HEK293T (cell line): Measurements from ENCODE around the gene IGFL1.
A peak's percentile ranks its signal among the peaks of the same experiment; 100 is the strongest.
"Not testable (repeated sequence)": the region's sequence is repeated elsewhere in the genome, so short reads cannot be mapped to it uniquely, and the experiment has no call there.

ENCODE experiments used
- CTCF ChIA-PET: fragments of 350-600 bp; formaldehyde crosslinking; extraction: SDS; loops from one replicate; lab custom pipeline; 2021; ENCODE audit warnings: antibody characterized with exemption, inconsistent platforms; lab: Yijun Ruan, JAX
- POLR2A ChIA-PET: fragments of 350-600 bp; formaldehyde crosslinking; extraction: SDS; loops from one replicate; lab custom pipeline; 2020; ENCODE audit warnings: antibody characterized with exemption, inconsistent platforms; lab: Yijun Ruan, JAX
- DNase-seq: peaks from one replicate; pipeline ENCODE4 v3.0.0; 2012; ENCODE audit warnings: mixed read lengths; ENCODE audit errors: extremely low spot score
- ARNT ChIP-seq: fragments of 450-650 bp; IDR thresholded peaks from 2 replicates; pipeline ENCODE4 v1.6.1; 2017; ENCODE audit warnings: mild to moderate bottlenecking
- BHLHE40 ChIP-seq: fragments of 450-650 bp; IDR thresholded peaks from 2 replicates; pipeline ENCODE4 v1.6.1; 2016; ENCODE audit warnings: mild to moderate bottlenecking, moderate library complexity, borderline replicate concordance
- CTBP1 ChIP-seq: fragments of 450-650 bp; IDR thresholded peaks from 2 replicates; pipeline ENCODE4 v1.6.1; 2016; ENCODE audit warnings: borderline replicate concordance
- ELF4 ChIP-seq: fragments of 450-650 bp; IDR thresholded peaks from 2 replicates; pipeline ENCODE4 v1.6.1; 2017; ENCODE audit warnings: antibody characterized with exemption
- FOXA1 ChIP-seq: fragments of 450-650 bp; IDR thresholded peaks from 2 replicates; pipeline ENCODE4 v1.6.1; 2016; ENCODE audit warnings: mild to moderate bottlenecking
- FOXK2 ChIP-seq: fragments of 450-650 bp; IDR thresholded peaks from 2 replicates; pipeline ENCODE4 v1.6.1; 2016; ENCODE audit warnings: mild to moderate bottlenecking
- FOXM1 ChIP-seq: fragments of 450-650 bp; IDR thresholded peaks from 2 replicates; pipeline ENCODE4 v1.6.1; 2017; ENCODE audit warnings: mild to moderate bottlenecking, borderline replicate concordance
- HDGF ChIP-seq: fragments of 450-650 bp; IDR thresholded peaks from 2 replicates; pipeline ENCODE4 v1.6.1; 2017; ENCODE audit warnings: antibody characterized with exemption, borderline replicate concordance
- L3MBTL2 ChIP-seq: fragments of 450-650 bp; conservative IDR thresholded peaks from 2 replicates; pipeline ENCODE4 v1.6.1; 2016; ENCODE audit warnings: mild to moderate bottlenecking
- LEF1 ChIP-seq: fragments of 450-650 bp; IDR thresholded peaks from 2 replicates; pipeline ENCODE4 v1.6.1; 2017; ENCODE audit warnings: mild to moderate bottlenecking, borderline replicate concordance
- NFRKB ChIP-seq: fragments of 450-650 bp; IDR thresholded peaks from 2 replicates; pipeline ENCODE4 v1.6.1; 2016; ENCODE audit warnings: mild to moderate bottlenecking, moderate library complexity
- PKNOX1 ChIP-seq: fragments of 450-650 bp; IDR thresholded peaks from 2 replicates; pipeline ENCODE4 v1.6.1; 2016
- SP1 ChIP-seq: fragments of 450-650 bp; IDR thresholded peaks from 2 replicates; pipeline ENCODE4 v1.6.1; 2017
- SUZ12 ChIP-seq: fragments of 450-650 bp; IDR thresholded peaks from 2 replicates; pipeline ENCODE4 v1.6.1; 2016; ENCODE audit warnings: mild to moderate bottlenecking
- TARDBP ChIP-seq: fragments of 450-650 bp; IDR thresholded peaks from 2 replicates; pipeline ENCODE4 v1.6.1; 2016
- ZNF384 ChIP-seq: fragments of 450-650 bp; IDR thresholded peaks from 2 replicates; pipeline ENCODE4 v1.6.1; 2016

The IGFL1 gene

GRCh38 chr19:46251416-46251815, 21.9 kb downstream of the IGFL1 start:
- DNase-seq, result no peak
- TF ChIP-seq NFRKB (no peak), HDGF (no peak), BHLHE40 (no peak), FOXM1 (no peak), LEF1 (no peak), ZNF384 (no peak), SP1 (no peak), CTBP1 (no peak), FOXA1 (no peak), ARNT (no peak), PKNOX1 (no peak), SUZ12 (no peak), TARDBP (no peak), L3MBTL2 (no peak), ELF4 (no peak), FOXK2 (no peak)
- POLR2A ChIA-PET, result no interaction called here
- CTCF ChIA-PET, result no interaction called here

DNA sequence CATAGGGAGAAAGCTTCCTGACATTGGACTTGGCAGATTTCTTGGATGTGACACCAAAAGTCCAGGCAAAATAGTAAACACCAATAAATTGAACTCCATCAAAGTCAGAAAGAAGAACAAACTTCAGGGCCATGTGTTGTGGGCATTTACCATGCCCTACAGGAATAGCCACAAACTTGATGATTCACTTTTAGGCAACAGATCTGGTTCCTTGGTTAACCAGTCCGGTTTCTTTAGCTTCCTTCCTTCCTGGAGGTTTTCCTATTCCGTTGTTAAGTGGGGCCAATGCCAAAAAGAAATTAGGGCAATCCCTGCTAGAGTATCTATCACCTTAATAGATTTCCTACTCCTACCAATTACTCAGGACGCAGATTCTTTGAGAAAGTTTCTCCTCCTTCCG, 25.2 kb downstream of the IGFL1 start:
- CTCF ChIA-PET, result no interaction called here
- no peak for TF ChIP-seq FOXK2
- TF ChIP-seq SUZ12, result no peak
- no peak for TF ChIP-seq BHLHE40
- TF ChIP-seq FOXM1, result no peak
- TF ChIP-seq NFRKB, result no peak
- no peak for TF ChIP-seq ARNT
- TF ChIP-seq FOXA1, result no peak
- TF ChIP-seq SP1, result no peak
- TF ChIP-seq L3MBTL2, result no peak
- no peak for TF ChIP-seq CTBP1
- no peak for TF ChIP-seq PKNOX1
- no peak for TF ChIP-seq TARDBP
- no peak for TF ChIP-seq LEF1
- no peak for TF ChIP-seq ZNF384
- POLR2A ChIA-PET, result no interaction called here
- no peak for DNase-seq

GRCh38 chr19:46256855-46257254, 27.3 kb downstream of the IGFL1 start:
- POLR2A ChIA-PET, result no interaction called here
- no peak for TF ChIP-seq HDGF
- TF ChIP-seq ELF4, result no peak
- no peak for TF ChIP-seq L3MBTL2
- no peak for TF ChIP-seq SP1
- TF ChIP-seq SUZ12, result no peak
- TF ChIP-seq FOXA1, result no peak
- TF ChIP-seq PKNOX1, result no peak
- no peak for TF ChIP-seq CTBP1
- TF ChIP-seq LEF1, result no peak
- no peak for TF ChIP-seq TARDBP
- CTCF ChIA-PET, result no interaction called here
- no peak for DNase-seq

DNA sequence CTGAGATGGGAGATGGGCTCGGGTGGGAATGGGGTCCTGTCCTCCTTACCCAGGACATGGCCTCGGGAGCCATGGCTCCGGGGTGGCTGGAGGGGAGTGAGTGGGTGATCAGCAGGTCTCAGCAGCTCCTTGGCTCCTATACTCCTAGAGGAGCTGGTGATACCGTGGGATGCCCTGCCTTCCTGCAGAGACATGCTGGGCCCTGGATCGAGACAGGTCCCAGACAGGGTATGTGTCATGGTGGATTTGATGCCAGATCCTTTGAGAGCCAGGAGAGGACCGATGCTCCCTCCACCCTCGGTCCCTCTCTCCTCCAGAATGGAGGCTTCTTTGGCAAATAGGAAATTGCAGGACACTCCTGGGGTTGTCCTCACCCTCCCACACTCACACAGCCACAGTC, 32.0 kb downstream of the IGFL1 start:
- CTCF ChIA-PET, result interaction anchor here (0.6 to 10.9 kb wide), 2 partner anchors 182 to 227 kb away, joined by 4 to 93 read pairs; no protein-coding TSS in a partner anchor
- POLR2A ChIA-PET, result interaction anchor here (0.5 kb wide), 1 partner anchor 544 kb away, joined by 3 read pairs; no protein-coding TSS in a partner anchor
- not testable (repeated sequence) for DNase-seq

DNA sequence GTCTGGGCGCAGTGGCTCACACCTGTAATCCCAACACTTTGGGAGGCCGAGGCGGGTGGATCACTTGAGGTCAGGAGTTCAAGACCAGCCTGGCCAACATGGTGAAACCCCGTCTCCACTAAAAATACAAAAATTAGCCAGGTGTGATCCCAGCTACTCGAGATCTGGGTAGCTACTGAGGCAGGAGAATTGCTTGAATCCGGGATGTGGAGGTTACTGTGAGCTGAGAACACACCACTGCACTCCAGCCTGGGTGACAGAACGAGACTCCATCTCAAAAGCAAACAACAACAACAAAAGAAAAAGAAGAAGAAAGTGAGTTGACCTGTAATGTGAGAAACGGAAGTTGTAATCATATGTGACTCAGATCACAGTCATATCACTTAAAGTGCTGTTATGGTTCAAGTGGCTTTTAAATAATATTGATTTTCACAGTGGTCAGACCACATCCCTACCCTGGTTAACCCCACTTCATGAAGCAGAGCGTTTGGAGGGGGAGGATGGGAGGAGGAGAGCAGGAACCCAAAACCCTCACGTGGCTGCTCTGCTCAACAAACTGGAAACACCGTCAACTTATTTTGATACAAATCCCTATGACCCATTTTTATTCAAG, 33.2 kb downstream of the IGFL1 start:
- CTCF ChIA-PET, result interaction anchor here (10.9 kb wide), 1 partner anchor 183 kb away, joined by 93 read pairs; no protein-coding TSS in a partner anchor
- DNase-seq, POLR2A ChIA-PET: not testable (repeated sequence)

DNA sequence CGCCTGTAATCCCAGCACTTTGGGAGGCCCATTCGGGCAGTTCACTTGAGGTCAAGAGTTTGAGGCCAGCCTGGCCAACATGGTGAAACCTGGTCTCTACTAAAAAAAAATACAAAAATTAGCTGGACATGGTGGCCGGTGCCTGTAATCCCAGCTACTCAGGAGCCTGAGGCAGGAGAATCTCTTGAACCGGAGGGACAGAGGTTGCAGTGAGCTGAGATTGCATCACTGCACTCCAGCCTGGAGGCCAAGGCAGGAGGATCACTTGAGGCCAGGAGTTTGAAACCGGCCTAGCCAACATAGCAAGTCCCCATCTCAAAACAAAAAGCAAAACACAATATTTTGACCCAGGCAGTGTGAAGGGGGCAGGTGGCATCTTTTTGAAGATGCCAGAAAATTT, 35.3 kb downstream of the IGFL1 start:
- DNase-seq, POLR2A ChIA-PET: not testable (repeated sequence)
- CTCF ChIA-PET, result interaction anchor here (0.7 to 10.9 kb wide), 5 partner anchors 33 to 245 kb away, joined by 3 to 93 read pairs (median 3); no protein-coding TSS in a partner anchor

DNA sequence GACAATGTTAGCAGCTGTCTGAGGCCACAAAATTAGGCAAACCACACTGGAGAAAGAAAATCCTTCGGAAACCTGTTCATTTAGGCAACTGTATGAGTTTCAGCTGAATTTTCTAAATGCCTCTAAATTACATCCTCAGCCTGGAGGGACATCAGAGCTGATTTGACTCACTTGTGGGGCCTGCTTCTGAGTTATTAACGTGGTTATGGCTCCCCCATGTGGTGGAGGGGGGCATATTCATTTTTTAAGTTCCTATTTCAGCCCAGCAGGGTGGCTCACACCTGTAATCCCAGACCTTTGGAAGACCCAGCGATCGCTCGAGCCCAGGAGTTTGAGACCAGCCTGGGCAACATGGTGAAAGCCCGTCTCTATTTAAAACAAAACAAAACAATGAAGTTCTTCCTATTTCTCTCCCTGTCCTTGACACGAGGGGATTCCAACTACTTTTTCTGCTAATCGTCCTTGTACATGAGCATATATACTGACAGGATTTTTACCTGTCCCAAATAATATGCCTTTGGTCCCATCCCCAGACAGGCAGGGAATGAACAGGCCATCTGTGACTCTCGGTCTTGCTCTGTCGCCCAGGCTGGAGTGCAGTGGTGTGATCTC, 35.8 kb downstream of the IGFL1 start:
- POLR2A ChIA-PET, result no interaction called here
- no peak for TF ChIP-seq CTBP1
- no peak for TF ChIP-seq ZNF384
- TF ChIP-seq FOXA1, result no peak
- no peak for TF ChIP-seq FOXK2
- peak; percentile 75 for DNase-seq
- CTCF ChIA-PET, result interaction anchor here (0.7 to 10.9 kb wide), 7 partner anchors 16 to 246 kb away, joined by 3 to 93 read pairs (median 3); no protein-coding TSS in a partner anchor
